Measurements from ENCODE around the gene CMAS. TPM values are rescaled to one million over a fixed set of nuclear protein-coding genes. Genes with fewer than 3 reads are reported as not detected.

CMAS gene
- total and polyA plus RNA-seq, 2 donors (not counting 3 experiments of a cell fraction or from before 2014, with no cell fraction given) = 8.5 to 35.4 TPM

DNA sequence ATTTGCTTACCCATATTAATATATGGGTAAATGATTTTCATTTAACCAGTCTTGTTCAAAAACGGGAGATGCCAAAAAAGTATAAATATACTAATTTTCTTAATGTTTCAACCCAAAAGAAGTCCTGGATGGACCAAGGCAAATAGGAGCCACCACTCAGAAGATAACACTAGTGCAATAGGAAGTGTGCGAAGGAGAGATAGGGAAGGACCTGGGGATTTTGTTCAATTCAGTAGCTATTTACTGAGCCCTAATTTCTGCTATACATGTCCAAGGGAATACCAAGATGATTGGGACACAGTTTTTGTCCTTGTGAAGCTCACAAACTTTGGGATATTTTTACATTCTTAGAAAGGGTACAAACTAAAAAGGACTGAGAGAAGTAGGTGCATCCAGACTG, 1.5 kb downstream of the CMAS start:
- POLR2A ChIA-PET = interaction anchor here (1.3 kb wide), 1 partner anchor 9 kb away, joined by 3 read pairs; no protein-coding TSS in a partner anchor

More for the DNA sequence above, 1.5 kb downstream of the CMAS start:
- DNase-seq (ENCODE audit: low read depth, low spot score) (no peak), FAIRE-seq (no peak)
- Histone ChIP-seq H3K79me2 (ENCODE audit: control insufficient read depth, insufficient read depth, low read length) (peaks cover 51% of the 10 kb centered on the region), H3K9me3 (replicated peaks; ENCODE audit: control insufficient read depth, insufficient read depth, low read length) (no peaks in the 10 kb centered on the region), H4K20me1 (replicated peaks; ENCODE audit: control insufficient read depth, extremely low read depth, insufficient read depth, low read length) (peaks cover 2% of the 10 kb centered on the region), H3K9ac (replicated peaks; ENCODE audit: extremely low read depth, insufficient read depth, low read length) (no peak overlapping the region), H3K4me3 (replicated peaks in 1 of 3; ENCODE audit: insufficient read depth in 1 of 3, low read depth in 1 of 3, low read length in 3 of 3) (peak overlapping the region in 1 of 3 experiments; percentile 92), H3K4me2 (ENCODE audit: insufficient read depth, low read length) (peak overlapping the region; percentile 93), H3K9me1 (replicated peaks; ENCODE audit: control insufficient read depth, extremely low read depth, insufficient read depth, low read length) (no peaks in the 10 kb centered on the region), H3K27me3 (ENCODE audit: control insufficient read depth in 2 of 2, insufficient read depth in 2 of 2, low read length in 2 of 2) (no peaks in the 10 kb centered on the region), H3K27ac (ENCODE audit: insufficient read depth, low read depth, low read length) (no peak overlapping the region), H3K4me1 (ENCODE audit: control insufficient read depth, extremely low read depth, insufficient read depth, low read length) (peaks cover 12% of the 10 kb centered on the region), H2AFZ (ENCODE audit: low read depth, low read length) (no peak overlapping the region), H3K36me3 (ENCODE audit: control insufficient read depth in 2 of 2, extremely low read depth in 1 of 2, insufficient read depth in 2 of 2, low read length in 2 of 2) (no peaks in the 10 kb centered on the region)
- dilution Hi-C loops (cut with MboI; ENCODE audit: extremely low pct_ligation_motif_present, low sequenced_read_pairs) (no loop called here), intact Hi-C loops (cut with micrococcal nuclease) (loop anchor here (5.0 to 10.0 kb wide), 3 partner anchors 495 to 610 kb away; partner anchors contain the start of genes C2CD5, ETNK1 and PYROXD1)
- TF ChIP-seq FOS (IDR thresholded peaks at IDR 0.05; ENCODE audit: borderline replicate concordance, insufficient read depth, low read length) (no peak), EZH2 (IDR thresholded peaks at IDR 0.05; ENCODE audit: borderline replicate concordance, low read depth, low read length, severe bottlenecking) (no peak), GATA2 (IDR thresholded peaks at IDR 0.05; ENCODE audit: insufficient read depth, insufficient read length, low read depth, low read length) (no peak), JUN (IDR thresholded peaks at IDR 0.05; ENCODE audit: borderline replicate concordance, insufficient read depth, insufficient read length, low read depth) (no peak), POLR2A (IDR thresholded peaks at IDR 0.05; ENCODE audit: low read depth, low read length) (no peak), MAX (IDR thresholded peaks at IDR 0.05; ENCODE audit: insufficient read depth, insufficient read length) (no peak), POLR2AphosphoS5 (IDR thresholded peaks at IDR 0.05; ENCODE audit: insufficient read depth, low read depth, low read length) (no peak), MYC (IDR thresholded peaks at IDR 0.05; ENCODE audit: low read depth, low read length) (no peak)
- TF ChIP-seq, protein P1, sequence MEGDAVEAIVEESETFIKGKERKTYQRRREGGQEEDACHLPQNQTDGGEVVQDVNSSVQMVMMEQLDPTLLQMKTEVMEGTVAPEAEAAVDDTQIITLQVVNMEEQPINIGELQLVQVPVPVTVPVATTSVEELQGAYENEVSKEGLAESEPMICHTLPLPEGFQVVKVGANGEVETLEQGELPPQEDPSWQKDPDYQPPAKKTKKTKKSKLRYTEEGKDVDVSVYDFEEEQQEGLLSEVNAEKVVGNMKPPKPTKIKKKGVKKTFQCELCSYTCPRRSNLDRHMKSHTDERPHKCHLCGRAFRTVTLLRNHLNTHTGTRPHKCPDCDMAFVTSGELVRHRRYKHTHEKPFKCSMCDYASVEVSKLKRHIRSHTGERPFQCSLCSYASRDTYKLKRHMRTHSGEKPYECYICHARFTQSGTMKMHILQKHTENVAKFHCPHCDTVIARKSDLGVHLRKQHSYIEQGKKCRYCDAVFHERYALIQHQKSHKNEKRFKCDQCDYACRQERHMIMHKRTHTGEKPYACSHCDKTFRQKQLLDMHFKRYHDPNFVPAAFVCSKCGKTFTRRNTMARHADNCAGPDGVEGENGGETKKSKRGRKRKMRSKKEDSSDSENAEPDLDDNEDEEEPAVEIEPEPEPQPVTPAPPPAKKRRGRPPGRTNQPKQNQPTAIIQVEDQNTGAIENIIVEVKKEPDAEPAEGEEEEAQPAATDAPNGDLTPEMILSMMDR (IDR thresholded peaks at IDR 0.05; ENCODE audit: extremely low read depth in 1 of 2, insufficient read depth in 1 of 2, low read depth in 1 of 2, low read length in 2 of 2) = no peak
- TSS peak; percentile 32 for BruUV-seq (replicated peaks)
- CTCF ChIA-PET = interaction anchor here (1.0 to 3.9 kb wide), 8 partner anchors 9 to 391 kb away, joined by 3 to 14 read pairs (median 4); no protein-coding TSS in a partner anchor

Data from endothelial cell of umbilical vein (primary cell).